ENCODE results near the gene CD19.

- TF ChIP-seq, protein P1, sequence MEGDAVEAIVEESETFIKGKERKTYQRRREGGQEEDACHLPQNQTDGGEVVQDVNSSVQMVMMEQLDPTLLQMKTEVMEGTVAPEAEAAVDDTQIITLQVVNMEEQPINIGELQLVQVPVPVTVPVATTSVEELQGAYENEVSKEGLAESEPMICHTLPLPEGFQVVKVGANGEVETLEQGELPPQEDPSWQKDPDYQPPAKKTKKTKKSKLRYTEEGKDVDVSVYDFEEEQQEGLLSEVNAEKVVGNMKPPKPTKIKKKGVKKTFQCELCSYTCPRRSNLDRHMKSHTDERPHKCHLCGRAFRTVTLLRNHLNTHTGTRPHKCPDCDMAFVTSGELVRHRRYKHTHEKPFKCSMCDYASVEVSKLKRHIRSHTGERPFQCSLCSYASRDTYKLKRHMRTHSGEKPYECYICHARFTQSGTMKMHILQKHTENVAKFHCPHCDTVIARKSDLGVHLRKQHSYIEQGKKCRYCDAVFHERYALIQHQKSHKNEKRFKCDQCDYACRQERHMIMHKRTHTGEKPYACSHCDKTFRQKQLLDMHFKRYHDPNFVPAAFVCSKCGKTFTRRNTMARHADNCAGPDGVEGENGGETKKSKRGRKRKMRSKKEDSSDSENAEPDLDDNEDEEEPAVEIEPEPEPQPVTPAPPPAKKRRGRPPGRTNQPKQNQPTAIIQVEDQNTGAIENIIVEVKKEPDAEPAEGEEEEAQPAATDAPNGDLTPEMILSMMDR (IDR thresholded peaks at IDR 0.05) = no peak
- TF ChIP-seq POLR2AphosphoS5 (IDR thresholded peaks at IDR 0.05) = no peak
These were observed 7.9 kb upstream of the CD19 start for GRCh38 chr16:28923652-28924398.

Measured in transverse colon (tissue), 4 donors.